ENCODE measurements around the gene H2BW1. TPM values are rescaled to one million over a fixed set of nuclear protein-coding genes. Genes with fewer than 3 reads are reported as not detected.

Gene H2BW1
- polyA plus RNA-seq, 3 donors: not detected

- Histone ChIP-seq H3K27ac (ENCODE audit: low read depth in 1 of 2, low read length in 2 of 2) (no peak overlapping the region), H3K79me2 (ENCODE audit: insufficient read depth, low read length) (no peaks in the 10 kb centered on the region), H3K4me2 (replicated peaks; ENCODE audit: extremely low read depth, low read length, poor library complexity, severe bottlenecking) (no peak overlapping the region), H3K9me3 (replicated peaks in 1 of 2; ENCODE audit: control insufficient read depth in 1 of 2, insufficient read depth in 1 of 2, low read length in 2 of 2) (no peaks in the 10 kb centered on the region), H3K4me3 (replicated peaks in 1 of 3; ENCODE audit: low read depth in 2 of 3, low read length in 3 of 3) (no peak overlapping the region), H4K20me1 (ENCODE audit: insufficient read depth, low read length) (no peaks in the 10 kb centered on the region), H3K36me3 (replicated peaks in 1 of 2; ENCODE audit: control insufficient read depth in 1 of 2, insufficient read depth in 2 of 2, low read length in 2 of 2) (no peaks in the 10 kb centered on the region), H3K27me3 (ENCODE audit: control insufficient read depth in 2 of 2, insufficient read depth in 2 of 2, low read length in 2 of 2) (no peaks in the 10 kb centered on the region), H3K9ac (ENCODE audit: insufficient read depth, low read length, poor library complexity, severe bottlenecking) (no peak overlapping the region), H3K4me1 (ENCODE audit: control insufficient read depth in 1 of 2, insufficient read depth in 2 of 2, low read length in 2 of 2) (no peaks in the 10 kb centered on the region), H2AFZ (ENCODE audit: insufficient read depth, low read depth, low read length, poor library complexity, severe bottlenecking) (no peak overlapping the region)
- intact Hi-C loops (cut with micrococcal nuclease): no loop called here
- no peaks in the 10 kb centered on the region for H3K4me1 Mint-ChIP-seq
- WGBS (ENCODE audit: insufficient coverage): 96% methylated on average over 17 of the region's 24 CpGs
- no peak for DNase-seq
- H3K36me3 Mint-ChIP-seq: no peaks in the 10 kb centered on the region
- peaks cover 0 to 11% (median 3%) of the 10 kb centered on the region in 7 donors for H3K9me3 Mint-ChIP-seq
- no peak overlapping the region for H3K27ac Mint-ChIP-seq
- H3K4me3 Mint-ChIP-seq: no peak overlapping the region
- H3K27me3 Mint-ChIP-seq (ENCODE audit: low read depth in 3 of 3): peaks cover 0 to 5% (median 0%) of the 10 kb centered on the region in 3 donors
- no peak for TF ChIP-seq CTCF (IDR thresholded peaks at IDR 0.05)
Observed at GRCh38 chrX:104013158-104013557, 350 bp downstream of the H2BW1 start.

GRCh38 chrX:104008831-104009230 lies 4.7 kb downstream of the H2BW1 start:
- no peaks in the 10 kb centered on the region for H4K20me1 ChIP-seq (ENCODE audit: insufficient read depth, low read length)
- H3K4me3 ChIP-seq (replicated peaks in 1 of 3; ENCODE audit: low read depth in 2 of 3, low read length in 3 of 3): no peak overlapping the region
- no peaks in the 10 kb centered on the region for H3K27me3 ChIP-seq (ENCODE audit: control insufficient read depth in 2 of 2, insufficient read depth in 2 of 2, low read length in 2 of 2)
- no peaks in the 10 kb centered on the region for H3K36me3 ChIP-seq (replicated peaks in 1 of 2; ENCODE audit: control insufficient read depth in 1 of 2, insufficient read depth in 2 of 2, low read length in 2 of 2)
- DNase-seq: no peak
- H3K79me2 ChIP-seq (ENCODE audit: insufficient read depth, low read length): no peaks in the 10 kb centered on the region
- no peak overlapping the region for H3K4me2 ChIP-seq (replicated peaks; ENCODE audit: extremely low read depth, low read length, poor library complexity, severe bottlenecking)
- Mint-ChIP-seq H3K4me3 (no peak overlapping the region), H3K9me3 (peaks cover 0 to 11% (median 2%) of the 10 kb centered on the region in 7 donors), H3K4me1 (no peaks in the 10 kb centered on the region), H3K36me3 (no peaks in the 10 kb centered on the region), H3K27ac (no peak overlapping the region), H3K27me3 (ENCODE audit: low read depth in 3 of 3) (no peaks in the 10 kb centered on the region)
- no peak overlapping the region for H3K9ac ChIP-seq (ENCODE audit: insufficient read depth, low read length, poor library complexity, severe bottlenecking)
- no peak overlapping the region for H2AFZ ChIP-seq (ENCODE audit: insufficient read depth, low read depth, low read length, poor library complexity, severe bottlenecking)
- no peak for TF ChIP-seq CTCF (IDR thresholded peaks at IDR 0.05)
- intact Hi-C loops (cut with micrococcal nuclease): no loop called here
- no peaks in the 10 kb centered on the region for H3K4me1 ChIP-seq (ENCODE audit: control insufficient read depth in 1 of 2, insufficient read depth in 2 of 2, low read length in 2 of 2)
- no peak overlapping the region for H3K27ac ChIP-seq (ENCODE audit: low read depth in 1 of 2, low read length in 2 of 2)
- no peaks in the 10 kb centered on the region for H3K9me3 ChIP-seq (replicated peaks in 1 of 2; ENCODE audit: control insufficient read depth in 1 of 2, insufficient read depth in 1 of 2, low read length in 2 of 2)
- WGBS (ENCODE audit: insufficient coverage): 73% methylated on average over 4 of the region's 5 CpGs
